HG02870 (cell line): Measurements from ENCODE around the gene ADAMTS7.
"Not testable (repeated sequence)": the region's sequence is repeated elsewhere in the genome, so short reads cannot be mapped to it uniquely, and the experiment has no call there.

Experiments
- ATAC-seq: cut with Tn5 transposase; IDR thresholded peaks from one replicate; pipeline ENCODE4 v1.9.1; 2021; ENCODE audit warnings: mild to moderate bottlenecking, moderate library complexity; ENCODE audit not compliant: unreplicated experiment

ADAMTS7 gene

GRCh38 chr15:78831229-78832207 is 20.3 kb upstream of the ADAMTS7 start:
- ATAC-seq = no peak

GRCh38 chr15:78830514-78831228 is 19.4 kb upstream of the ADAMTS7 start:
- ATAC-seq = no peak

GRCh38 chr15:78828920-78829319 is 17.7 kb upstream of the ADAMTS7 start:
- ATAC-seq = no peak

GRCh38 chr15:78822514-78822913 is 11.2 kb upstream of the ADAMTS7 start:
- no peak for ATAC-seq

GRCh38 chr15:78811825-78812183 is 540 bp upstream of the ADAMTS7 start:
- ATAC-seq = no peak

GRCh38 chr15:78810362-78811123 is 721 bp downstream of the ADAMTS7 start:
- ATAC-seq = no peak

- ATAC-seq = no peak
Measured at GRCh38 chr15:78810003-78810361, 1.3 kb downstream of the ADAMTS7 start.

- no peak for ATAC-seq
Measured at GRCh38 chr15:78808550-78808949, 2.7 kb downstream of the ADAMTS7 start.

- no peak for ATAC-seq
Measured at GRCh38 chr15:78807359-78807758, 3.9 kb downstream of the ADAMTS7 start.

GRCh38 chr15:78804391-78804792 is 6.9 kb downstream of the ADAMTS7 start:
- no peak for ATAC-seq

GRCh38 chr15:78800806-78801205 is 10.5 kb downstream of the ADAMTS7 start:
- ATAC-seq = no peak

- ATAC-seq = no peak
Measured at GRCh38 chr15:78800189-78800588, 11.1 kb downstream of the ADAMTS7 start.

- ATAC-seq = not testable (repeated sequence)
Measured at GRCh38 chr15:78799102-78799501, 12.2 kb downstream of the ADAMTS7 start.

GRCh38 chr15:78798355-78798754 is 12.9 kb downstream of the ADAMTS7 start:
- ATAC-seq = not testable (repeated sequence)

GRCh38 chr15:78797951-78798350 is 13.3 kb downstream of the ADAMTS7 start:
- no peak for ATAC-seq

- ATAC-seq = no peak
Measured at GRCh38 chr15:78796510-78796909, 14.8 kb downstream of the ADAMTS7 start.

- no peak for ATAC-seq
Measured at GRCh38 chr15:78795043-78795442, 16.2 kb downstream of the ADAMTS7 start.

- ATAC-seq = not testable (repeated sequence)
Measured at GRCh38 chr15:78794446-78794845, 16.8 kb downstream of the ADAMTS7 start.

GRCh38 chr15:78791357-78791756 is 19.9 kb downstream of the ADAMTS7 start:
- ATAC-seq = no peak

- no peak for ATAC-seq
Measured at GRCh38 chr15:78790027-78790426, 21.2 kb downstream of the ADAMTS7 start.

- ATAC-seq = no peak
Measured at GRCh38 chr15:78789615-78790014, 21.6 kb downstream of the ADAMTS7 start.
